Astrocyte of the spinal cord (primary cell): ENCODE measurements around the gene EEF1AKMT4.
"Not testable (repeated sequence)": the region's sequence is repeated elsewhere in the genome, so short reads cannot be mapped to it uniquely, and the experiment has no call there.

Source experiments
- DNase-seq: peaks from one replicate; pipeline ENCODE4 v3.0.0; 2011; ENCODE audit warnings: low read depth, low spot score
- H3K4me3 ChIP-seq: 2 replicates; pipeline ENCODE4 v1.5.1; 2011; ENCODE audit warnings: low read depth, mild to moderate bottlenecking, low read length, moderate library complexity
- in situ Hi-C: cut with HindIII; loops from 2 replicates; pipeline ENCODE4 v1.10.0; 2017; ENCODE audit warnings: low sequenced_read_pairs
- TF ChIP-seq, protein P1 (sequence below): IDR thresholded peaks from 2 replicates; pipeline ENCODE4 v1.5.1; 2012; ENCODE audit warnings: low read depth, mild to moderate bottlenecking, low read length, inconsistent platforms

EEF1AKMT4 gene

DNA sequence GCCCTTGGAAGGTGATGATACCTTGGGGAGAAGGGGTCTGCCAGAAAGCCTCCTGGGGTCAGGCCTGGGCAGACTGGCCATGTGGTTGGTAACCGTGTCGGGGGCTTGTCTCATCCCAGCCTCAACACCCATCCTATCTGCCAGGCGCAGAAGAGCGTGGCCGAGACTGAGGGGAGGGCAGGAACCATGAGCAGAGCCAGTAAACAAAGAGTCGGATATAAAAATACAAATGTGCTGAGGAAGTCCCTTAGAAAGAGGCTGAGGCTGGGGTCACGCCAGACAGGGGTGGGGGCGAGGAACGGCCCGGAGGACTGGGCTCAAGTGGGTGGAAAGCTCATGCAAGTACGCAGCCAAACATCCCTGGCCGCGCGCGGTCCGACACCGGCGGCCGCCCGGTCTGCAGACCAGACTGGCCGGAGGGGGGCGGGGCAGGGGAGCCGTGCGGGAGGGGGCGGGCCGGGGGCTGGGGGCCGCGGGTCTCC, 10.0 kb downstream of the EEF1AKMT4 start:
- no peak for DNase-seq
- H3K4me3 ChIP-seq = no peak overlapping the region
- in situ Hi-C loops = no loop called here
- TF ChIP-seq, protein P1, sequence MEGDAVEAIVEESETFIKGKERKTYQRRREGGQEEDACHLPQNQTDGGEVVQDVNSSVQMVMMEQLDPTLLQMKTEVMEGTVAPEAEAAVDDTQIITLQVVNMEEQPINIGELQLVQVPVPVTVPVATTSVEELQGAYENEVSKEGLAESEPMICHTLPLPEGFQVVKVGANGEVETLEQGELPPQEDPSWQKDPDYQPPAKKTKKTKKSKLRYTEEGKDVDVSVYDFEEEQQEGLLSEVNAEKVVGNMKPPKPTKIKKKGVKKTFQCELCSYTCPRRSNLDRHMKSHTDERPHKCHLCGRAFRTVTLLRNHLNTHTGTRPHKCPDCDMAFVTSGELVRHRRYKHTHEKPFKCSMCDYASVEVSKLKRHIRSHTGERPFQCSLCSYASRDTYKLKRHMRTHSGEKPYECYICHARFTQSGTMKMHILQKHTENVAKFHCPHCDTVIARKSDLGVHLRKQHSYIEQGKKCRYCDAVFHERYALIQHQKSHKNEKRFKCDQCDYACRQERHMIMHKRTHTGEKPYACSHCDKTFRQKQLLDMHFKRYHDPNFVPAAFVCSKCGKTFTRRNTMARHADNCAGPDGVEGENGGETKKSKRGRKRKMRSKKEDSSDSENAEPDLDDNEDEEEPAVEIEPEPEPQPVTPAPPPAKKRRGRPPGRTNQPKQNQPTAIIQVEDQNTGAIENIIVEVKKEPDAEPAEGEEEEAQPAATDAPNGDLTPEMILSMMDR = no peak

DNA sequence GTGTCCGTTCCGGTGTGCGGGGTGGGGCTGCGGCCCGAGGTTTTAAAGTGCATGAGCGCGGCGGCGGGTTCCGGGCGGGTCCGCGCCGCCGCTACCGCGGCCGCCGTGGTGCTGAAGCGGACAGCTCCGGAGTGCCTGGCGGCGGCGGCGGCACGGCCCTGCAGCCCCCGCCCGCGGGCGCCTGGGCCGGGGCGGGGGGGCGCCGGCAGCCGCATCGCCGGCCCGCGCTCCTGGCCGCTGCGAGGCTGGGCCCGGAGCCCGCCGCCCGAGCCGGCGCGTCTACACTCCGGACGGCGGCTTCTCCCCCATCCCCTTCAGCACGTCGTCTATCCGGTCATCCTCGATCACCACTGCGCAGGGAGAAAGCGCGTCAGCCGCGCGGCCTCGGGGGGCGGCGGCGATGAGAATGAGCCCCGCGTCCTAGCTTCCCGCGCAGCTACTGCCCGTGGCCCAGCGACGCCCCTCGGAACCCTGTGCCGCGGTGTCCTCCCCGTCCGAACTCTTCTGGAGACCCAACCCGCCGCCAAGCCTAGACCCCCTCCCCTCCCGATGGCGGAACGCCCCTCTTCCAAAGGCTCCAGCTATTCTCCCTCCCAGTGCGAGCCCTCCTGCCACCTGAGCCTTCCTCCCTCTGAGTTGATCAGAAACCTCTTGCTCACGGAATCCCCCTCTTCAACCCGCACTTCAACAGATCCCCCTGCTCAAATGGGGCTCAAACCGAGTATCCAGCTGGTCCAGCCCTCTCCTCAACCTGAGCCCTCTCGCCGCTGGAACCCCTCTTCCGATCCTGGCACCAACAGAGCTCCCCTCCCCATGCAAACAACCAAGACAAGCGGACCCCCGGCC, 10.6 kb downstream of the EEF1AKMT4 start:
- H3K4me3 ChIP-seq = peak overlapping the region; percentile 10
- TF ChIP-seq, protein P1 = no peak
- in situ Hi-C loops = no loop called here
- no peak for DNase-seq

DNA sequence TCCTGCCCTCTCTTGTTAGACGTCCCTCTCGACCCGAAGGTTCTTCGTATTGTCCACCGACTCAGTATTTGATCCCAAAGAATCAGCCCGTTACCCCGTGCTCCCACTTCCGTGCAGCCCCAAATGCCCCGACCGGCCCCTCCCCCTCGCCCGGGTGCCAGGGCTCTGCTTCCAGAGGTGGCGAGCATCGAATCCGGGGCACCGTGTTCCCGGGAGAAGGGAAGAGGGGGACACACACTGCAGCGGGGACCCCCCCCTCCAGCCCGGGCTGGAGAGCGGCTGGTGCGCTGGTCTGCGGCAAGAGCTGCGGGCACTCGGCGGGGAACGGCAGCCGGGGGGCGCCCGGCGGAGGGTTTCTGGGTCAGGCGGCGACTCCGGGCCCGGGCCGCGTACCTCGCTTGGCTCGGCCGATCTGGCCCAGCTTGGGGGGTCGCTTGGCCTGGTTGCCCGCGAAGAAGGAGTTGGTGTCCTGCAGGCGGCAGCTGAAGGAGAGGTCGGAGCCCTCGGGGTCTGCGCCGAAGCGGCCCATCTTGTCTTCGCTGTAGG, 11.3 kb downstream of the EEF1AKMT4 start:
- TF ChIP-seq, protein P1 = no peak
- in situ Hi-C loops = no loop called here
- H3K4me3 ChIP-seq = peak overlapping the region; percentile 32
- DNase-seq = no peak

DNA sequence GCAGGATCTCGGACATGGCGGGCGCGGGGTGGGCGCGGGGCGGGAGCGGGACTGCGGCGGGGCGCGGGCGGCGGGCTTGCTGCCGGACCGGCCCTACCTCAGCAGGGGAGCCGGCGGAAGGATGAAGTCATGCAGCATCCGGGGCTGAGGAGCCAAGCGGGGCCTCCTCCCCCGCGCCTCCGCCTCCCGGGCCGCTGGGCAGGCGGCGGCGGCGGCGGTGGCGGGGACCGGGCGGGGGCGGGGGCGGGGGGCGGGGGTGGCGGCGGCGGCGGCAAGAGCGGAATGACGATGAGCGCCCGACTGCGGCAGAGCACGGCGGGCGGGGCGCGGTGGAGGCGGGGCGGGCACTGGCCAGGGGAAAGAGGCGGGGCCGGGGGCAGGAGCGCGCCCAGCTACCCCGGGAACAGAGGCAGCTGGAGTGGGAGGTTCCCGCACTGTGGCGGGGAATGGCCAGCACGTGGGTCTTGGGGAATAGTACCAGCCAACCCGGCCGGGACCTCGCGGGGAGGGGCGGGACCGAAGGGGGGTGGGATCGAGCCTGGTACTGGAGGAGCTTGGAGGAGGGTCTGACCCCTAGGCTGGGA, 11.9 kb downstream of the EEF1AKMT4 start, which contains the start of gene CAMK2N2:
CAMK2N2 (minus strand) TSS at position 284 of the 584 bp plus-strand sequence; CDS start at position 16, 268 bp downstream.
- TF ChIP-seq, protein P1 = no peak
- peak; percentile 21 for DNase-seq
- in situ Hi-C loops = no loop called here
- peak within 1 kb of the TSS; percentile 48 for H3K4me3 ChIP-seq

DNA sequence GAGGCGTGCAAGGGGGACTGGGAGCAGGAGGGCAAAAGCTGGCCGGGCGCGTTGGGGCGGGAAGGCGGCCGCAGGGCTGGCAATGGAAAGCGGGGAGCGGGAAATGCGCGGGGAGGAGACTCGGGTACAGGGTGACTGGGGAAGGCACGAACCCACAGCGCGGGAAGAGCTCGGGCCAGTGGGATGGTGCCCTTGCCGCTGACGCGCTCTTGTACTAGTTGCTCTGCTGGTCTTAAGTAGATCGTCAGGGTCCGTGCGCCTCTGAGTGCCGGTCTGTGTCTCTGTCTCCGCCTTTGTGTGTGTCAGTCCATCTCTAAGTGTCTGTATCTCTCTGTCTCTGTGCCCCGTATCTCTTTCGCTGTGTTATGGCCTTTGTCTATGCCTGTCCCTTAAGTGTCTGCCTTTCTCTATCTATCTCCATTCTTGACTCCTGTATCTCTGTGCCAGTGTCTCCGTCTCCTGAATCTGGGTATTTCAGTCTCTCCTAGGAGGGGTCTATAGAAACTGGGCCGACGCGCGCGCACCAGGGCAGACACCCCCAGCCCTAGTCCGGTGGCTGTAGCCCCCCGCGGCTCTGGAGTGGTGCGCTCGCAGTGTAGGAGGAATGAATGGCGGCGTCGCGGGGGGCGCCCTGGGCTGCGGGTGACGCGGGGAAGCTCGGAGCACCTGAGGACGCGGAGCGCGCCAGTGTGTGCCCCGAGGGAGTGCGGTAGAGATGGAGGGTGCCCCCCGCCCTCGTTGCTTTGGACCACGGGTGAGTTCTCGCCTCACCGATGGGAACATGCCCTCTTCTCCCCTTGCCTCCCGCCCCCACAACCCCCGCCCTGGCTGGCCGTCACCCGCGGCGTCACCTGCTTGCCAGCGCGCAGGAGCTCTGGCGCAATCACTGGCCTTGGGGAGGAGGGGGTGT, 12.6 kb downstream of the EEF1AKMT4 start:
- peak; percentile 22 for DNase-seq
- in situ Hi-C loops = no loop called here
- peak overlapping the region; percentile 48 for H3K4me3 ChIP-seq
- TF ChIP-seq, protein P1 = no peak

DNA sequence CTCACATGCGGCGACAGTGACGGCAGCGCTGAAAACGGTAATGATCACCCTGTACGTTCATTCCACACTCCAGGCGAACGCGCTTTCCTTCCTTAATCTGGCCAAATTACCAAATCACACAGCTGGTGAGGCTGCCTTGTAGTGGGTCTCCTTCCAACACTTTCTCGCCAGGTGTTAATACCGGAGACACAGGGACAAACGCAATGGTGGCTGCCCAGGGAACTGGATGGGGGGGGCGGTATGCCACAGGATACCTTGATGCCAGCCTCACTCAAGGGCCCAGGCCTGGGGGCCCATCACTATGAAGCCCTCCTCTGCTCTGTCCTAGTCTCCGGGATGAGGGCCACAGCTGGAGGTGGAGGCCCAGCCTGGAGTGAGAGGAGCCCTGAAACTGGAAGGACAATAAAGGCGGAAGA, 13.3 kb downstream of the EEF1AKMT4 start:
- no peak overlapping the region for H3K4me3 ChIP-seq
- in situ Hi-C loops = no loop called here
- TF ChIP-seq, protein P1 = no peak
- no peak for DNase-seq

DNA sequence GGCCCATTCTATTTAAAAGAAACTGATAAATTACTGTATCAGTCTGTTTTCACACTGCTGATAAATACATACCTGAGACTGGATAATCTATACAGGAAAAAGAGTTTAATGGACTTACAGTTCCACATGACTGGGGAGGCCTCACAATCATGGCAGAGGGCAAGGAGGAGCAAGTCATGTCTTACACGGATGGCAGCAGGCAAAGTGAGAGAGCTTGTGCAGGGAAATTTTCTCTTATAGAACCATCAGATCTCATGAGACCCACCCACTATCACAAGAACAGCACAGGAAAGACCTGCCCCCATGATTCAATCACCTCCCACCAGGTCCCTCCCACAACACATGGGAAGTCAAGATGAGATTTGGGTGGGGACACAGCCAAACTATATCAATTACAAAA, 17.8 kb downstream of the EEF1AKMT4 start:
- in situ Hi-C loops, H3K4me3 ChIP-seq, DNase-seq: not testable (repeated sequence)
